Measurements from ENCODE around the gene CAB39.

CAB39 gene

DNA sequence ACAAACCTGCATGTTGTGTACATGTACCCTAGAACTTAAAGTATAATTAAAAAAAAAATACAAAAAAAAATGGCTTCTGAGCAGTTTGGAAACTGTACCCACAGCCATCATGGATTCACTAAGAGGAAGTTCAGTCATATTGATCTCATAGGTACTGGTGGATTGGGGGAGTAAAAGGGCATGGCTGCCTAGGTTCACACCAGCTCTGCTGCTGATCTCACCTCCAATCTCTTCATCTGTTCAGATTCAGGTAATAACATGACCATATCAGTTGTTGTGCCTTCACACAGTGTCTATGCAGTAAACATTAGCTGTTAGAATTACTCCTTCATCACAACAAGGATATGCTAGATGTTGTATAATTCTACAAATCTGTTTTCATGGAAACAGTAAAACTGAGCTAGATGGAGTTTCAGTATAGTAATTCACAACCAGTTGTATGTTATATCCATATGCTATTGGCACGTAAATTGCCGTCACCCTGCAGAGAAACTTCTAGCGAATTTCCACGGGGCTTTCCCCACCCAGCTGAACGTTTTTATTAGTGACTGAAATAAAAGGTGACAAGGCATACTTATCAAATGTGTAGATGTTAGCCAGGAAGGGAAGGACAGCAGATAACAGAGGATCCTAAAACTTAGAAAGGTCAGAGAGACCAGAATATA lies 92.8 kb downstream of the CAB39 start:
- no peak for TF ChIP-seq CTCF (IDR thresholded peaks at IDR 0.05; ENCODE audit: low read depth, low read length)
- no peak for DNase-seq (ENCODE audit: low read depth in 2 of 2)

DNA sequence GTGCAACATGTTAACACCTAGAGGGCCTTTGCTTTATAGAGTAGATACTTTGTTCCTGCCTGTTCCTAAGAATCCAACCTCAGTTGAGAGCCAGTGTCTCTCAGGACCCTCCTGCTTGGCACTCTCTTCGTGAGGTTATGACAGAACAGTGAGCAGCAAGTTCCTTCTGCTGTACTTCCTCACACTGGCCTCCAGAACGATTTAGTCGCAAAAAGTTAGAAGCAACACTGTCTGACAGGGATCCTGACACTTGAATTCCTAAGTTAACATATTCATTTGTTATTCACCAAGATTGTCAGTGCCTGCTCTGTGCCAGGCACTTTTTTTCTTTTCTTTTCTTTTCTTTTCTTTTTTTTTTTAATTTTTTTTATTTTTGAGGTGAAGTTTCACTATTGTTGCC lies 95.1 kb downstream of the CAB39 start:
- DNase-seq (ENCODE audit: low read depth in 2 of 2) = no peak
- TF ChIP-seq CTCF (IDR thresholded peaks at IDR 0.05; ENCODE audit: low read depth, low read length) = no peak
- no peak overlapping the region for H3K4me3 ChIP-seq (replicated peaks in 1 of 2; ENCODE audit: low read depth in 2 of 2, low read length in 2 of 2)

More for the DNA sequence above, 92.8 kb downstream of the CAB39 start:
- no peak overlapping the region for H3K4me3 ChIP-seq (replicated peaks in 1 of 2; ENCODE audit: low read depth in 2 of 2, low read length in 2 of 2)

GRCh38 chr2:230809015-230809414 lies 96.4 kb downstream of the CAB39 start:
- DNase-seq (ENCODE audit: low read depth in 2 of 2) = no peak
- no peak for TF ChIP-seq CTCF (IDR thresholded peaks at IDR 0.05; ENCODE audit: low read depth, low read length)
- H3K4me3 ChIP-seq (replicated peaks in 1 of 2; ENCODE audit: low read depth in 2 of 2, low read length in 2 of 2) = no peak overlapping the region

DNA sequence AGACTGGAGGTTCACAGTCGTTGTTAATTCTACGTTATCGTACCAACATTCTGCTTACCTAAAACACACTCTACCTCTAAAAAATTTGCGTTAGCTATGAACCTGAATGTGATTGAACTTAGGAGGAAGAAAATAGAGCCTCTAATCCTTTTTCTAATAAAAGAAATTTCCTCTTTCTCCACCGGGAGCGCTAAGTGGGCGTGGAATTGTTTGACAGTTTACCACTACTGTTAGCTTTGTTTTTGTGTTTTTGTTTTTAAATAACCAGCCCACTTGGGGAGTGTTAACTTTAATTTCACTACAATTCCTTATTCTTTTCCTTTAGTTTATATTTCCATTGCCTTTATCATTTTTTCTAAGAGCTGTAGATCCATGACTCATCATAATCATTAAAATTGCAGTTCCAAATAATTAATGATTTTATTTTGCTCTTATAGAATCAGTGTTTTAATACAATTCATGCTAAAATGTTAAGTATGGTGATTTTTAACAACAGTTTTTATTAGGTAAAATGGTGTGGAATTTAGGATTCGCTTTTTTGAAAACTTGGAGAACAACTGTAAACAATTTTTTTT lies 97.1 kb downstream of the CAB39 start:
- no peak for TF ChIP-seq CTCF (IDR thresholded peaks at IDR 0.05; ENCODE audit: low read depth, low read length)
- no peak for DNase-seq (ENCODE audit: low read depth in 2 of 2)
- no peak overlapping the region for H3K4me3 ChIP-seq (replicated peaks in 1 of 2; ENCODE audit: low read depth in 2 of 2, low read length in 2 of 2)

DNA sequence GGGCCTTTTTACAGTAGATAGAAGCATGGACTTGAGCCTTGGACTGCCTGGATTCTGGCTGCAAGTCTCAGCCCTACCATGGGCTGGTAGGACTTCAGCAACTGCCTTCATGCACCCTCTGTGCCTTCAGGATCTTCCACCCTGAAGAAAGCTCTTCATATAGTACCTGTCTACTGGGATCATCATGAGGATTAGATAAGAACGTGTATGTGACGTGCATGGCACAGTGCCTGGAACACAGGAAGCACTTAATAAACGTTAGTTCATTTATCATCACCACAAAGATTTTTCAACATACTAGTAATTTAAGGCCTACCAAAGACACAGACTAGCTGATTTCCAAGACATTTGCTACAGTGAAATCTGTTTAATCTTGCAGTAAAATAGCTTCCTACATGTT lies 98.9 kb downstream of the CAB39 start:
- peak; percentile 30 to 77 for DNase-seq (ENCODE audit: low read depth in 2 of 2)
- TF ChIP-seq CTCF (IDR thresholded peaks at IDR 0.05; ENCODE audit: low read depth, low read length) = no peak
- no peak overlapping the region for H3K4me3 ChIP-seq (replicated peaks in 1 of 2; ENCODE audit: low read depth in 2 of 2, low read length in 2 of 2)

DNA sequence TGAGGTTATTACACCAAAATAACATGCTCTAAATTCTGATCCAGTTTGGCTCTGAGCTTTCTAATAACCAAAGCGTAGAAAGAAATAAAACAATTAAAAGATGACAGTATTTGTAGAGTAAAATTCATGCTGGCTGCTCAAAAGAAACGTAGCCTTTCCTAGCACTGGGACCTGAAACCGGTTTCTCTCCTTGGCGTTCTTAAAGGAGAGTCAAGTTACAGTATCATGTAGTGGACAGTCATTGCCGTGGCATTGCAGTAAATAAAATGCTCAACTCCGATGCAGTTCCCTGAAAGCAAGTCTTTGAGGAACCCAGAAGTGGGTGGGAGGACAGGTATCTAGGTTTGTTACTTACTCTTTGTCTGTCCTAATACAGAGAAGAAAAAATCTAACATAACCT lies 99.4 kb downstream of the CAB39 start:
- DNase-seq (ENCODE audit: low read depth in 2 of 2) = no peak
- TF ChIP-seq CTCF (IDR thresholded peaks at IDR 0.05; ENCODE audit: low read depth, low read length) = no peak

DNA sequence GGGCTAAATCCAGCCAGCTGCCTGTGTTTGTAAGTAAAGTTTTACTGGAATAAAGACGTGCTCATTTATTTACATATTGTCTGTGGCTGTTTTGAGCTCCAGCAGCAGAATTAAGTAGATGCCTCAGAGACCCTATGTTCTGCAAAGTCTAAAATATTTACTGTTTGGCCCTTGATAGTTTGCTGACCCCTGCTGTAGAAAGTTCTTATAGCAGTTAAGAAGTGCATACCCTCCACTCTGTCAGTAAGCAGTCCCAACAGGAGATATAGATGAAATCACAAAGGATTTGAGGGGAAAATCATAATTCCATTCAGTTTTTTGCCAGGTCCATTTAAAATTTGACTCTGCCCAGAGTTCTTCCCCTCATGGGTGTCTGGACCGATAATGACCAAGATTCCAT lies 102.0 kb downstream of the CAB39 start:
- no peak overlapping the region for H3K4me3 ChIP-seq (replicated peaks in 1 of 2; ENCODE audit: low read depth in 2 of 2, low read length in 2 of 2)
- TF ChIP-seq CTCF (IDR thresholded peaks at IDR 0.05; ENCODE audit: low read depth, low read length) = peak; percentile 63
- peak; percentile 53 to 54 for DNase-seq (ENCODE audit: low read depth in 2 of 2)

More for the DNA sequence above, 99.4 kb downstream of the CAB39 start:
- H3K4me3 ChIP-seq (replicated peaks in 1 of 2; ENCODE audit: low read depth in 2 of 2, low read length in 2 of 2) = no peak overlapping the region
